Colonic mucosa (tissue), 4 donors: ENCODE data around the gene SNX24. TPM values are rescaled to one million over a fixed set of nuclear protein-coding genes. Genes with fewer than 3 reads are reported as not detected.
A peak's percentile ranks its signal among the peaks of the same experiment; 100 is the strongest.

Experiments used
- DNase-seq: peaks from one replicate; pipeline ENCODE4 v3.0.0-alpha.2; 2020
- H3K27ac ChIP-seq: fragments of 200-600 bp; one replicate; pipeline ENCODE4 v1.8.0; 2021
- H3K27me3 ChIP-seq: fragments of 200-600 bp; one replicate; pipeline ENCODE4 v1.8.0; 2021
- H3K36me3 ChIP-seq: fragments of 200-600 bp; one replicate; pipeline ENCODE4 v1.8.0; 2021
- H3K4me1 ChIP-seq: fragments of 200-600 bp; one replicate; pipeline ENCODE4 v1.8.0; 2021; ENCODE audit warnings: mild to moderate bottlenecking
- H3K4me3 ChIP-seq: fragments of 200-600 bp; one replicate; pipeline ENCODE4 v1.8.0; 2021
- H3K9ac ChIP-seq, 2 donors: one replicate each; pipeline ENCODE4 v1.7.0; 2013; ENCODE audit warnings: control low read depth in 2 of 2, low read depth in 2 of 2, low read length in 2 of 2
- H3K9me3 ChIP-seq: fragments of 200-600 bp; one replicate; pipeline ENCODE4 v1.8.0; 2021
- intact Hi-C: fragments of 100-400 bp; cut with DNase I; formaldehyde crosslinking; loops from one replicate; pipeline ENCODE4 v1.14.1; 2022
- total RNA-seq, 2 donors: library from RNA; stranded (reverse); fragmentation: NEBNext Ultra II Directional in 1 of 2; extraction: Animal tissue kit (Norgen Biotek cat#: 25700) in 1 of 2; gene quantifications; one replicate each; pipeline ENCODE4 v1.2.1, GENCODE V29; 2021
- TF ChIP-seq, protein P1 (sequence below): fragments of 200-600 bp; IDR thresholded peaks from one replicate; pipeline ENCODE4 v1.8.0; 2022; ENCODE audit warnings: antibody characterized with exemption, mild to moderate bottlenecking
- donor health status: healthy.
- donor health status: DM: no; HTN: no; CAD: no.
- donor health status: DM: no; HTN: no; CAD: no.

The SNX24 gene
- total RNA-seq, 2 donors from 2014 or later, result 8.8 to 17.0 TPM

DNA sequence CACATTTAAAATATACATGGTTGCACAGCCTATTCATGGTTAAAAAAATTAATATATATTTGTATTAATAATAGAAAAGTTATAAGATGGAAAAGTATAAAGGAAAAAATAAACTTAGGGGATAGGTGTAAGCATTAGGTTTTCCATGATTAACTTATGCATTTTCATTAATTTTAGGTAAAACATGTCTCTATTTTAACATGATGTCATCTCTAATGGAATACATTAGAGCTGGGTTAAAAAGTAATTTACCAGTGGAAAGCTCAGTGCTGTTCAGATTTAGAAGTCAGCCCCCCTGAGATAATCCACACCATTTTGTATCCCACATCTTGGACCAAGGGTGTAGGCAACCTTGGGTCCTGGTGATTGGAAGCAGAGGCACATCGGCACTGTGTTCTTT is 49.7 kb downstream of the SNX24 start:
- no peak for DNase-seq
- no peaks in the 10 kb centered on the region for H3K9me3 ChIP-seq
- H3K27me3 ChIP-seq, result no peaks in the 10 kb centered on the region
- no peaks in the 10 kb centered on the region for H3K4me1 ChIP-seq
- H3K4me3 ChIP-seq, result no peak overlapping the region
- no peak overlapping the region for H3K27ac ChIP-seq
- no peak overlapping the region for H3K9ac ChIP-seq
- TF ChIP-seq, protein P1, sequence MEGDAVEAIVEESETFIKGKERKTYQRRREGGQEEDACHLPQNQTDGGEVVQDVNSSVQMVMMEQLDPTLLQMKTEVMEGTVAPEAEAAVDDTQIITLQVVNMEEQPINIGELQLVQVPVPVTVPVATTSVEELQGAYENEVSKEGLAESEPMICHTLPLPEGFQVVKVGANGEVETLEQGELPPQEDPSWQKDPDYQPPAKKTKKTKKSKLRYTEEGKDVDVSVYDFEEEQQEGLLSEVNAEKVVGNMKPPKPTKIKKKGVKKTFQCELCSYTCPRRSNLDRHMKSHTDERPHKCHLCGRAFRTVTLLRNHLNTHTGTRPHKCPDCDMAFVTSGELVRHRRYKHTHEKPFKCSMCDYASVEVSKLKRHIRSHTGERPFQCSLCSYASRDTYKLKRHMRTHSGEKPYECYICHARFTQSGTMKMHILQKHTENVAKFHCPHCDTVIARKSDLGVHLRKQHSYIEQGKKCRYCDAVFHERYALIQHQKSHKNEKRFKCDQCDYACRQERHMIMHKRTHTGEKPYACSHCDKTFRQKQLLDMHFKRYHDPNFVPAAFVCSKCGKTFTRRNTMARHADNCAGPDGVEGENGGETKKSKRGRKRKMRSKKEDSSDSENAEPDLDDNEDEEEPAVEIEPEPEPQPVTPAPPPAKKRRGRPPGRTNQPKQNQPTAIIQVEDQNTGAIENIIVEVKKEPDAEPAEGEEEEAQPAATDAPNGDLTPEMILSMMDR, result no peak
- H3K36me3 ChIP-seq, result no peaks in the 10 kb centered on the region
- intact Hi-C loops, result loop anchor here (10.0 kb wide), 2 partner anchors 450 to 480 kb away; no protein-coding TSS in a partner anchor

DNA sequence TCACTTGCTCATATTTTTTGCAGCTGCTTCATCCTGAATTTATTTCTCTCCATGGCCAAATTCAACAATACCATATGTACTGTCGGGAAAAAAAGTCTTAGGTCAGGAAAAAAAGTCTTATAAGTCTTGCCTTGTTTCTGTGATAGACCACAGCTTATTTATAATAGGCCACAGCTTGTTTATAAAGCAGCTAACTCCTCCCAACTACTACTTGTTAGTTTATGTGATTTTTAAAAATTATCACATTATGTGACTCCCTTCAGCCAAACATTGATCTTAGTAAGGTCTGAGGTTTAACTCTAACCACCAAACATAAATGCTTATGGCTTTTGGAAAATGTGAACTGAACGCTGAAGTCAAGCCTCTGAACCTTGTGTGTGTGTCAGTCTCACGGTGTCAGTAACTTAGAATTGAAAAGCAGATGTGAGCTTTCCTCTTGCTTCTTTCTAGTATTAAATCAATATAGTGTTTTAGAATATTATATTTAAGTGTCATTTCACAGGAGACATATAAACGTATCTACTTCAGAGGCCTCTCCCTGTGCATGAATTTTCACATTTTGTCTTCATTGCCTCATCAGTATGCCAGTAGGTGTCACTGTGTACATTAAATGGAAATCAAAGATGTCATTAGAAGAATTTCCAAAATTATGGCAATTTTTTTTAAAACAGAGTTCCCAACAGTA is 51.3 kb downstream of the SNX24 start:
- H3K36me3 ChIP-seq, result no peaks in the 10 kb centered on the region
- no peaks in the 10 kb centered on the region for H3K9me3 ChIP-seq
- H3K27ac ChIP-seq, result no peak overlapping the region
- H3K4me1 ChIP-seq, result no peaks in the 10 kb centered on the region
- intact Hi-C loops, result loop anchor here (10.0 kb wide), 2 partner anchors 448 to 478 kb away; no protein-coding TSS in a partner anchor
- no peaks in the 10 kb centered on the region for H3K27me3 ChIP-seq
- no peak overlapping the region for H3K9ac ChIP-seq
- no peak for DNase-seq
- H3K4me3 ChIP-seq, result no peak overlapping the region
- TF ChIP-seq, protein P1, result peak; percentile 54

DNA sequence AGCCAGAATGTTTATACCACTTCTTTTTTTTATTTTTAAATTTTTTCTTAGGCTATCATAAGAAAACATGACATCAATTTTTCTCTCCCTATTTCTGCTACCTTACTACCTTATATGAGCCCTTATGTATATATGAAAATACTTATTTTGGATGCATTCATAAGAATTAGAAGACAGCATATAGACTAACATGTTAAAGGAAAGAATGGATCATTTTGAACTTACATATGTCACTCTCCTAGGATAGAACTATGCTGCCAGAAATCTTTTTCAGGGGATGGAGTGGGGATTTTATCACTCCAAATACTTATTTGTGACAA is 51.8 kb downstream of the SNX24 start:
- no peak overlapping the region for H3K27ac ChIP-seq
- no peaks in the 10 kb centered on the region for H3K36me3 ChIP-seq
- TF ChIP-seq, protein P1, result peak; percentile 7
- no peaks in the 10 kb centered on the region for H3K9me3 ChIP-seq
- H3K4me1 ChIP-seq, result no peaks in the 10 kb centered on the region
- H3K27me3 ChIP-seq, result no peaks in the 10 kb centered on the region
- no peak overlapping the region for H3K9ac ChIP-seq
- no peak overlapping the region for H3K4me3 ChIP-seq
- DNase-seq, result no peak
- intact Hi-C loops, result loop anchor here (10.0 kb wide), 2 partner anchors 448 to 478 kb away; no protein-coding TSS in a partner anchor

DNA sequence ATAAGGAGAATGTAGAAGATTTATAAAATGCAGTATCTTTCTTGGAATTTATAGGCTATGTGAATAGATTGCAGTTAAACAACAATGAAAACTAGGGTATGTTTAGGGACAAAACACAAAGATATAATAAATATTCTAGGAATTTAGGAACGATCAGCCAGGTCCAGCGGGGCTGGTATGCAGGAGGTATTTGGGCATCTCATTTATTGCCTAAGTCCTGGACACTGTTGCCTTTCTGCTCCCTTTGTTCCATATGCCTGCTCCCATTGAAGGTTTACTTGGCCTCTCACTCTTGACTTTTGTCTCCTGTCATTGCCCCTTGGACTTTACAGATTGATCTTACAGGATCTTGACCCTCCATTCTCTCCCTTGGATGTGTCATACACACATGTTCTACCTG is 55.9 kb downstream of the SNX24 start:
- no peaks in the 10 kb centered on the region for H3K9me3 ChIP-seq
- no peaks in the 10 kb centered on the region for H3K36me3 ChIP-seq
- intact Hi-C loops, result no loop called here
- no peak overlapping the region for H3K27ac ChIP-seq
- DNase-seq, result no peak
- no peaks in the 10 kb centered on the region for H3K27me3 ChIP-seq
- H3K4me3 ChIP-seq, result no peak overlapping the region
- TF ChIP-seq, protein P1, result no peak
- no peaks in the 10 kb centered on the region for H3K4me1 ChIP-seq
- H3K9ac ChIP-seq, result no peak overlapping the region

DNA sequence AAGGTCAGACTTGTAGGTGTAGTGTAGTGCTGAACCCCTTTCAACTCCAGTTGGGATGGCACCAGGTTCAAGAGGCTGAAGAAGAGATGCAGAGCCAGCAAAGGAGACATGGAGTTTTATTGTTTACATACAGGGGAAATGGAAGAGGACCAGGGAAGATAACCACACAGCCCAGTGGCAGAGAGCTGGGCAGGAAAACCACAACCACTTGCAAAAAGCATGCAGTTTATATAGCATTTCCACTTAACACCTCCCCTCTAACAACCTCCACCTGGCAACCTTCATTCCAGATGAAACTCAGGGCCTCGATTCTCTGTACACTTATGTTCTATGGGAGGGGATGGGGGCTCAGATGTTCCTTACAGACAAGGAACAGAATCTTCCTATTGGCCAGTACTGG is 56.9 kb downstream of the SNX24 start:
- Histone ChIP-seq H3K27me3 (no peaks in the 10 kb centered on the region), H3K27ac (no peak overlapping the region), H3K9me3 (no peaks in the 10 kb centered on the region), H3K9ac (no peak overlapping the region), H3K4me3 (no peak overlapping the region), H3K36me3 (no peaks in the 10 kb centered on the region), H3K4me1 (no peaks in the 10 kb centered on the region)
- TF ChIP-seq, protein P1, result no peak
- intact Hi-C loops, result no loop called here
- no peak for DNase-seq
